Glutamatergic neuron (in vitro differentiated cells): ENCODE measurements around the gene MUC7. TPM values are rescaled to one million over a fixed set of nuclear protein-coding genes. Genes with fewer than 3 reads are reported as not detected.

ENCODE experiments used
- DNase-seq: peaks from one replicate; pipeline ENCODE4 v3.0.0; 2022
- H3K27ac Mint-ChIP-seq: one replicate; pipeline ENCODE4 v1.8.0; 2020; ENCODE audit warnings: mild to moderate bottlenecking, mixed read lengths, inconsistent platforms; ENCODE audit not compliant: unreplicated experiment
- H3K27me3 Mint-ChIP-seq: one replicate; pipeline ENCODE4 v1.8.0; 2020; ENCODE audit warnings: mild to moderate bottlenecking, moderate library complexity, mixed read lengths, inconsistent platforms; ENCODE audit not compliant: unreplicated experiment
- H3K36me3 Mint-ChIP-seq: one replicate; pipeline ENCODE4 v1.8.0; 2020; ENCODE audit warnings: mild to moderate bottlenecking, mixed read lengths, inconsistent platforms; ENCODE audit not compliant: unreplicated experiment
- H3K4me1 Mint-ChIP-seq: one replicate; pipeline ENCODE4 v1.8.0; 2020; ENCODE audit warnings: mild to moderate bottlenecking, low read depth, mixed read lengths, inconsistent platforms; ENCODE audit not compliant: unreplicated experiment
- H3K4me3 Mint-ChIP-seq: one replicate; pipeline ENCODE4 v1.8.0; 2020; ENCODE audit warnings: mild to moderate bottlenecking, mixed read lengths, inconsistent platforms; ENCODE audit not compliant: unreplicated experiment
- H3K9me3 Mint-ChIP-seq: one replicate; pipeline ENCODE4 v1.8.0; 2020; ENCODE audit warnings: mild to moderate bottlenecking, moderate library complexity, mixed read lengths, inconsistent platforms; ENCODE audit not compliant: unreplicated experiment
- total RNA-seq: library from RNA; stranded (reverse); fragmentation: NEBNext Ultra II Directional; extraction: Animal tissue kit (Norgen Biotek cat#: 25700); gene quantifications from one replicate; pipeline ENCODE4 v1.2.1, GENCODE V29; 2021; ENCODE audit not compliant: unreplicated experiment
- TF ChIP-seq, protein P1 (sequence below): fragments of 200-600 bp; sonication (generic); IDR thresholded peaks from one replicate; pipeline ENCODE4 v1.5.0; 2021; ENCODE audit not compliant: partially characterized antibody, unreplicated experiment

Gene MUC7
- total RNA-seq, 1 donor from 2014 or later: not detected

DNA sequence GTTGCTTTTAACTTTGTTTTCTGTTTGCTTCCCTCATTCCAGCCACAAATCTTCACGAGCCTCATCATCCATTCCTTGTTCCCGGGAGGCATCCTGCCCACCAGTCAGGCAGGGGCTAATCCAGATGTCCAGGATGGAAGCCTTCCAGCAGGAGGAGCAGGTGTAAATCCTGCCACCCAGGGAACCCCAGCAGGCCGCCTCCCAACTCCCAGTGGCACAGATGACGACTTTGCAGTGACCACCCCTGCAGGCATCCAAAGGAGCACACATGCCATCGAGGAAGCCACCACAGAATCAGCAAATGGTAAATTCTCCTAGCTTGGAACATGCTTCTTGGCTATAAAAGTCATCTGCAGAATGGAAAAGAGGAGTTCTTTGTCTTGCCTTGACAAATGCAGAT is 59.0 kb downstream of the MUC7 start:
- TF ChIP-seq, protein P1, sequence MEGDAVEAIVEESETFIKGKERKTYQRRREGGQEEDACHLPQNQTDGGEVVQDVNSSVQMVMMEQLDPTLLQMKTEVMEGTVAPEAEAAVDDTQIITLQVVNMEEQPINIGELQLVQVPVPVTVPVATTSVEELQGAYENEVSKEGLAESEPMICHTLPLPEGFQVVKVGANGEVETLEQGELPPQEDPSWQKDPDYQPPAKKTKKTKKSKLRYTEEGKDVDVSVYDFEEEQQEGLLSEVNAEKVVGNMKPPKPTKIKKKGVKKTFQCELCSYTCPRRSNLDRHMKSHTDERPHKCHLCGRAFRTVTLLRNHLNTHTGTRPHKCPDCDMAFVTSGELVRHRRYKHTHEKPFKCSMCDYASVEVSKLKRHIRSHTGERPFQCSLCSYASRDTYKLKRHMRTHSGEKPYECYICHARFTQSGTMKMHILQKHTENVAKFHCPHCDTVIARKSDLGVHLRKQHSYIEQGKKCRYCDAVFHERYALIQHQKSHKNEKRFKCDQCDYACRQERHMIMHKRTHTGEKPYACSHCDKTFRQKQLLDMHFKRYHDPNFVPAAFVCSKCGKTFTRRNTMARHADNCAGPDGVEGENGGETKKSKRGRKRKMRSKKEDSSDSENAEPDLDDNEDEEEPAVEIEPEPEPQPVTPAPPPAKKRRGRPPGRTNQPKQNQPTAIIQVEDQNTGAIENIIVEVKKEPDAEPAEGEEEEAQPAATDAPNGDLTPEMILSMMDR: no peak
- H3K36me3 Mint-ChIP-seq: no peaks in the 10 kb centered on the region
- no peak for DNase-seq
- no peaks in the 10 kb centered on the region for H3K9me3 Mint-ChIP-seq
- no peaks in the 10 kb centered on the region for H3K27me3 Mint-ChIP-seq
- no peaks in the 10 kb centered on the region for H3K4me1 Mint-ChIP-seq
- H3K27ac Mint-ChIP-seq: no peak overlapping the region
- H3K4me3 Mint-ChIP-seq: no peak overlapping the region

DNA sequence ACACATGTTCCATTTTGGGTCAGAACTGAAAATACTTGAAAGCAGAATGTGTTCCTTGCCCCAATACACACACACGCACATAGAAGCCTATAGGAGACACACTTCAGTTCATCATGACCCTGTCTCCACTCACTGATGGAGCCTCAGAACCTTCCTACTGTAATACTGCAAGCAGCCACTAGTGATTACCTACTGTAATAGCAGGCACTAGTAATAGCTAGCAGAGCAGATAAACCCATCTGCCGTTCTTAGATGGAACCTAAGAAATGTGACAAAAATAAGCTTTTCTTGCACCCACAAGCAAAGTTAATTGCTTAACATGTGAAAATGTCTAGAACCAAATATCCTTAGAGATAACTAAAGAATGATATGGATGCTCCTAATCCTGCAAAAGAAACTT is 60.0 kb downstream of the MUC7 start:
- no peaks in the 10 kb centered on the region for H3K9me3 Mint-ChIP-seq
- TF ChIP-seq, protein P1: peak; percentile 10

More for the DNA sequence above, 60.0 kb downstream of the MUC7 start:
- Mint-ChIP-seq H3K27me3 (no peaks in the 10 kb centered on the region), H3K36me3 (no peaks in the 10 kb centered on the region), H3K27ac (no peak overlapping the region), H3K4me3 (no peak overlapping the region), H3K4me1 (no peaks in the 10 kb centered on the region)
- no peak for DNase-seq

Other genes starting within 250 kb of the MUC7 start
- not detected for gene FDCSP, start 246.1 kb upstream of the MUC7 start, total RNA-seq
- not detected for gene CSN3, start 229.6 kb upstream of the MUC7 start, total RNA-seq
- not detected for gene CABS1, start 137.2 kb upstream of the MUC7 start, total RNA-seq
- not detected for gene SMR3A, start 111.4 kb upstream of the MUC7 start, total RNA-seq
- gene SMR3B, start 89.1 kb upstream of the MUC7 start, total RNA-seq: not detected
- not detected for gene OPRPN, start 74.3 kb upstream of the MUC7 start, total RNA-seq
- not detected for gene AMTN, start 46.4 kb downstream of the MUC7 start, total RNA-seq
- not detected for gene AMBN, start 120.1 kb downstream of the MUC7 start, total RNA-seq
- not detected for gene ENAM, start 156.5 kb downstream of the MUC7 start, total RNA-seq
- gene JCHAIN, start 194.3 kb downstream of the MUC7 start, total RNA-seq: not detected
- 23.5 TPM for gene UTP3, start 216.3 kb downstream of the MUC7 start, total RNA-seq
- 291 TPM for gene RUFY3, start 249.8 kb downstream of the MUC7 start, total RNA-seq